NOMO-1 treated with DMSO at 0.1 percent for 48 hours (cell line): ENCODE results near the gene HOMEZ.
"Not testable (repeated sequence)": the region's sequence is repeated elsewhere in the genome, so short reads cannot be mapped to it uniquely, and the experiment has no call there.

ENCODE experiments used
- DNase-seq: peaks from one replicate; lab custom pipeline; 2025; ENCODE audit not compliant: unreplicated experiment; lab: John Stamatoyannopoulos, UW

Gene HOMEZ

DNA sequence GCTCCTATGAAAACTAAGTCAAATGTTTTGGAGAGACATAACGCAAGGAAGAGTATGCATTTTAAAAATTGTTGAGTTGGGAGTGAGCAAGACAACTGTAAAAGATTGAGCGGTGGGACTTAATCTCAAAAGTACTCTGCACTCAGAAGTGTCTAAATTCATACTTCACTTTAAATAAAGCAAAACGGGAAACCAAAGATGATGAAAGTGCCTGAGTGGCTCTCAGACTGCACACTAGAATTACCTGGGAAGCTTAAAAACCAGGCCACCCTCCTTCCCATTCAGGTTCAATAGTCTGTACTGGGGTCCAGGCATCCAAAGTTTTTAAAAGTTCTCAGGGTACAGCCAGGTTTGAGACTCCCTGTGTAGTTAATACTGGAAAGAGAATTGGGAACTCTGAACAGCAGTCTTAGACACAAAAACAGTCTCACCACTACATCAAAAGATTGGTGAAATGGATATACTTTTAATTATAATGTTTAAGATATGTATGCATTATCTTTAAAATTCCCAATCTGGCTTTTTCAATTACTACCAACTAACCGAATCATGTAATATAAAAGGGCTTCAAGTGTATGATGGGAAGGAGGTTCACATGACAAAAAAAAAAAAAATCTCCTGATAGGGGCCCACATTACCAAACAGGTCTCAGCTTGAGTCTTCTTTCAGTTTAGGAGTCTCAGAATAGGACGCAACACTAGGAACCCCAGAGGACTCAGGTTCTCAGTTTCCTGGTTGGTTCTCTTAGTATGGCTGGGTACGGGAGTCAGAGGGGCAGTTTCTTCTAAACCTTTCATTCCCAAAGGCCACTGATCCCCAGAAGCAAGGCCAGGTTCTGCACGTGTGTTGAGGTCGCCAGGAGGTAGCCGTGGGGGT, 1.0 kb downstream of the HOMEZ start:
- peak; percentile 28 for DNase-seq

DNA sequence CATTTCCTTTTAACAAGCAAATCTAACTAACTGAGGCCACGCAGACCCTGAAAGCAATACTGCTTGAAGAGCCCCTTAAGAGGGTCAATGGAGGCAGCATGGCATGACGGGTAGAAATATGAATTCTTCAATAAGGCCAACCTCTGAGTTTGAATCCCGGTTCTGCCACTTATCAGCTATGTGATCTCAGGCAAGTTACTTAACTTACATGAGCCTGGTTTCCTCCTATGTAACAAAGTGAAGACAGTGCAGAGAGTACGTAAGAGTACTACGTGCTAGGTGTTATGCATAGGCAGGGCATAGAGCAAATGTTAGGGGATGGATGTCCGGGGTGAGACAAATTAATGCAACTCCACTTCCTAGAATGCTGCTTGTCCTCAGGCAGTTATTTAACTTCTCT, 4.7 kb downstream of the HOMEZ start:
- DNase-seq: no peak

DNA sequence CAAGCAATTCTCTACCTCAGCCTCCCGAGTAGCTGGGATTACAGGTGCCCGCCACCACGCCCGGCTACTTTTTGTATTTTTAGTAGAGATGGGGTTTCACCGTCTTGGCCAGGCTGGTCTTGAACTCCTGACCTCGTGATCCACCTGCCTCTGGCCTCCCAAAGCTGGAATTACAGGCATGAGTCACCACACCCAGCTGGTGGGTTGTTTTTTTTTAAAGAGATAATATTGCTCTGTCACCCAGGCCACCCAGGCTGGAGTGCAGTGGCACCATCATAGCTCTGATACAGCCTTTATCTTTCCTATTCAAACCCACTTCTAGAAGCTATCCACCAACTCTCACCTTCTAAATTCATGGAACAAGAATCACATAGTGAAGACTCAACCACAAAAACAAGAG, 8.0 kb downstream of the HOMEZ start:
- not testable (repeated sequence) for DNase-seq

DNA sequence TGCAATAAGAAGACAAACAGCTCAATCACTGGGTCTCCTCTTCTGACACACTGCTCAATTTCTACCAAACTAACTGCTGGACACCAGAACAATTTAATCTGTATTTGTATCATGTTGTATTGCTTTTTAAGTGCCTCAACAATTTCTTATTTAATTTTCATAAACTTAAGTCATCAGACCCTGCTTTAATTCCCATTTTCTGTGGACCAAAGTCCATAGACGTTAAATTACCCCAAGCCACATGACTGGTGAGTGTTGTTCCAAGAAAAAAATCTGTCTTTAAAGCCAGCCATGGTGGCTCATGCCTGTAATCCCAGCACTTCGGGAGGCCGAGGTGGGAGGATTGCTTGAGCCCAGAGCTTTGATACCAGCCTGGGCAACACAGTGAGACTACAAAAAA, 8.7 kb downstream of the HOMEZ start:
- no peak for DNase-seq

DNA sequence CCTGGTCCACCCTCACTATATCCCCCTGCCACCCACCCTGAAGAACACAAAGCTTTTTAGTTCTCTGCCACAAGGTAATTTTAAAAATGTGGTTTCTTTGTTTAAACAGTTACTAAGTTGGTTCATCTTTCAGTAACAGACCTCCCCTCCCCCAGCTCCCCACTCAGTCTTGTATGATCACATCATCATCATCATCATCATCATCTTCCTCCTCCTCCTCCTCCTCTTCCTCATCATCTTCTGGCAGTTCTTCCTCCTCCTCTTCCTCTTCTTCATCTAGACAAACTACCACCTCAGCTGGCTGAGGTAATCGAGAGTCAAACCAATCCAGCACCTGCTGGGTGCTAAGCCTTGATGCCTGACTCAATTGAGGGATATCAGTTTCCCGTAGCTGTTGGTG, 10.5 kb downstream of the HOMEZ start:
- DNase-seq: no peak

DNA sequence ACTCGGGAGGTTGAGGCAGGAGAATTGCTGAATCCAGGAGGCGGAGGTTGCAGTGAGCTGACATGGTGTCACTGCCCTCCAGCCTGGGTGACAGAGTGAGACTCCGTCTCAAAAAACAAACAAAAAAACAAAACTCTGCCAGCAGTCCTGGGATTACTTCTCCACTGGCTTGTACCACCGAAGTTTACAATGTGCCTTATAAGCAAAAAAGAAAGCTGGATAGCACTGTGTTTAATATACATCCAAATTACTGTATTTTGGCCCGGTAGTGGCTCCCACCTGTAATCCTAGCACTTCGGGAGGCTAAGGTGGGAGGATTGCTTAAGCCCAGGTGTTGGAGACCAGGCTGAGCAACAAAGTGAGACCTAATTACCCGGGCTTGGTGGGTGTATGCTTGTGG, 16.7 kb downstream of the HOMEZ start:
- no peak for DNase-seq

DNA sequence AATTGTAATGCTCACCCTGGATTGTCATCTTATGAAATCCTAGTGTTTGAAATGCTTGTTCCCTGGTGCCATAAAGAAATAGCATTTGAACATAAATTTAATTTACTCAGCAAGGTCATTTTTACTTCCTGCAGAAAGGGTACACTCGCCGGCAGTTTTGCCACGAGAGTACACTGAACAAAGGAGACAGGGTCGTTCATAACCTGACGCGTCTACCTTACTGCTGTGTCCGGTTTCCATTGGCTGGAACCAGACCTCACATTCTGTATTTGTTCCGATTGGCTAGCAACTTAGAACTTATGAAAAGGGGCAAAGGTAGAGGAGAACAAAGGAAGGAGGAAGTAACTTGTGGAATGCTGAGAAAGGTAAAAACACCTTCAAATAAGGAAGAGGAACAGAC, 25.1 kb downstream of the HOMEZ start:
- not testable (repeated sequence) for DNase-seq

DNA sequence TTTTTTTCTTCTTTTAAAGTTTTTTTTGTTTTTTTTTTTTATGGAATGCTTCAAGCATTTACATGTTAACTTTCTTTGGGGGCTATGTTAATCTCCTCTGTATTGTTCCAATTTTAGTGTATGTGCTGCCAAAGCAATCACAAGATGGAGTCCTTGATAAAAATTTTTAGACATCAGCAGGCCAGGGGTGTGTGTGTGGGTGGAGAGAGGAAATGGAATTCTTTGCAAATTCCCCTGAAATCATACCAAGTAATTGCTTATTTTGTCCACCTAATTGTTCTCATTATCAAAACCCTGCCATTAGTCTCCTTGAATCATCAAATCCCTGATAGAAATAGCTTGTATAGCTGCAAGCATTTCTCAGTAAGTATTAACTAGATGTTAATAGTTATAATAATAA, 26.5 kb downstream of the HOMEZ start:
- no peak for DNase-seq

DNA sequence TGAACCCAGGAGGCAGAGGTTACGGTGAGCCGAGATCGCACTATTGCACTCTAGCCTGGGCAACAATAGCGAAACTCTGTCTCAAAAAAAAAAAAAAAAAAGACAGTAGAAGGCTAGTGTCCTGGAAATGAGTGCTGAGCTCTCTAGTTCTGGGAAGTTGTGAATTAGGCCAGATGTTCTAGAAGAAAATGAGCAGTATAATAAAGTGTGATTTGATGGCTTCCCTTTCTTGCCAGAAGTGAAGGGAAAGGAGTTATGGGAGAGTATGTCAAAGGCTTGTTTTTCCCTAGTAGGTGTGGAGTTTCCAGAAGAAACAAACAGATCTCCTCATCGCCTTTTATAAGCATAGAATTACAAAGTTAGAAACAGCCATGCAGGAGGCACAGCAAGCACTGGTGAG, 27.7 kb downstream of the HOMEZ start:
- no peak for DNase-seq

DNA sequence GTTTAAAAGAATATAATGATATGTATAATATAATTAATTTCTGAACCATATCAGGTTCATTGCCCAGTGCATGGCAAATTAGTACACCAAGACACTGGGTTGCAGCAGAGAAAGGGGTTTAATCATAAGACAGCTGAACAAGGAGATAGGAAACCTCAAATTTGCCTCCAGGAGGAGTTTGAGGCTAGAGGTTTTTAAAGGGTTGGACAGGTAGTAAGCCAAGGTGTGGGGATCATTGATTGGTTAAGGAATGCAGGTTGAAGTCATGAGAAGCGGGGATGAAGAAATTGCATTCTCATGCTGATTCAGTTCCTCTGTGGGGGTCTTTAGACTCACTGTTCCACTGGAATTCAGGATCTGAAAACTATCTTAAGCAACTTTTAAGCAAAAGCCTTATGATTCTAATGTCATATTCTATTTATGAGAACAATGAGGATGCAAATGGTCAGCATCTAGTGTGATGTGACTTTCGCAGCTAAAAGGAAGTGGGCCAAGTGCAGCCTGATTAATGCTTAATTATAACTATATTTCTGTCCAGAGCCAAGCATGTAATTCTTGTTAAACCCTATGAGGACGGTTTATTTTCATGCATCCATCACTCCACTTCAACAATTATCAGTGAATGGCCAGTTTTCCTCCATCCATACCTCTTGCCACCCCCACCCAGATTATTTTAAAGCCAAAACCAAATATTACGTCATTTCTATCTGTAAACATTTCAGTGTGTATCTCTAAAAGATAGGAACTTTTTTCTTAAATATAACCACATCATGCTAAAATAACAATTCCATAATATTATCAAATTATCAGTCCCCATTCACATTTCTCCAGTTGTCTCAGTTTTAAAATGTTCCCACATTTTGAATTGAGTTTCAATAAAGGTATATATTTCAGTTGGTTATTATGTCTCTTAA, 33.3 kb downstream of the HOMEZ start:
- DNase-seq: no peak

DNA sequence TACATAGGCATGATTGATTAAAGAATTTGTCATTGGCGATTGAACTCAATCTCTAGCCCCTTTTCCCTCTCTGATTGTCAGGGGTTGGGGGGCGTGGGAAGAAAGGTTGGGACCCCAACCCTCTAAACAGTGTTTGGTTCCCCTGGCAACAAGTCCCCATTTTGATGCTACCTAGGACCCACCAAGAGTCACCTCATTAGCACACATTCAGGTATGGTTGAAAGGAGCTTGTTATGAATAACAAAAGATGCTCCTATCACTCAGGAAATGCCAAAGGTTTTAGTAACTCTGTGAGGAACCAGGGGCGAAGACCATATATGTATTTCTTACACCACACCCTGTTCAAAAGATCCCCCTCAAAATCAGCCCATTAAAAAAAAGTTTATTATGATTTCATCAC, 33.9 kb downstream of the HOMEZ start:
- DNase-seq: no peak

DNA sequence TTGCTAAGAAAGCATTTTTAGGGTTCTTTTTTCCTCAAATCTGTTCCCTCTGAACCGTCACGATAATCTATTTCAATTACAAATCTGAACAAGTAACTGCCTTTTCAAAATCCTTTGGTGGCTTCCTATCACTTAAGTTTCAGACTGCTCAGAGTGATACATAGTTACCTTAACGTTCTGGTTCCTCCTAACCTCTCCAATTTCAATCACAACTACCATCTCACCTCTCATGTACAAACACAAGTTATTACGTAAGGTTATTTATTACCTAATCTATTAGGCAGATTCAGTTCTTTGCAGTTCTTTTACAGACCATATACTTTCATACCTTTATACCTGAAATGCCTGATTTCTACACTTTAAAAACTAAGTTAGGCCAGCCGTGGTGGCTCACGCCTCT, 36.1 kb downstream of the HOMEZ start:
- DNase-seq: no peak

DNA sequence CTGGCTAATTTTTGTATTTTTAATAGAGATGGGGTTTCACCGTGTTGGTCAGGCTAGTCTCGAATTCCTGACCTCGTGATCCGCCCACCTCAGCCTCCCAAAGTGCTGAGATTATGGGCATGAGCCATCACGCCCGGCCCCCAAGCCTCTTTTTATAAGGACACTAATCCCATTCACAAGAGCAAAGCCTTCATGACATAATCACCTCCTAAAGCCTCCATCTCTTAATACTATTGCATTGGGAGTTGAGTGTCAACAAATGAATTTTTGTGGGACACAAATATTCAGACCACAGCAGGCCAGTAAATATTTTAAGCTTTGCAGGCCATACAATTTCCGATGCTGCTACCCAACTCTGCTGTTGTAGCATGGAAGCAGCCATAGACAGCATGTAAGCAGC, 37.3 kb downstream of the HOMEZ start:
- DNase-seq: no peak

DNA sequence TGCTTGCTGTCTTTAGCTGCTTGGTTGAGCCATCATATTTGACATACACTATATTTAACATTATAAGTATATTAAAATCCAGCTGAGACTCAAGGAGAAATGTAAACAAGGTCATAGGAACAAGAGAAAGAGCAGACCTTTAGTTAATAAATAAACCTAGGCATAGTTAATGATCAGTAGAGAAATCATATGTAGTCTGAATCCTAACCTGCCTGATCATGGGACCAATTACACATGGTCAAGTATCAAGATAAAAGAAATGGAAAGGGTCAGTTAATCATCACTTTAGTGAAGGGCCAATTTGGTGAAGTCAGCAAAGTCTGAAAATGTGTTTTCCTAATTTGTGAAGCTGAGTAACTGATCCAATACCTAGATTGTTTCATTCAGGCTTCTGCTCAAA, 40.6 kb downstream of the HOMEZ start:
- no peak for DNase-seq

DNA sequence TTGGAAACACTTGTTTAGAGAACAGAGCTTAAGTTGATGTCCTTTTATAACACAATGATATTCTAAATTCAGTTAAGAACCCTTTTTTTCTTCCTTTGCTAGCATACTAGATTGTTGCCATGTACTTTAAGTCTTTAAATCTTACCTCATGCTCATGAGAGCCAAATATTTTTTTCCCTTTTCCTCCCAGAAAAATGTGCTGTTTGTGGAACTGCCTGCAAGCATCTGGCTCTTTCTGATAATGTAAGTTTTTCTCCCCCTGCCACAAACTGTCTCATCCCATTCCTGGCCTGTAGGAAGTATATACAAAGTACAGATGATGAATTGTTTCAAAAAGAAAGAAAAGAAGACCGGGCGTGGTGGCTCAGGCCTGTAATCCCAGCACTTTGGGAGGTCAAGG, 42.9 kb downstream of the HOMEZ start:
- no peak for DNase-seq

DNA sequence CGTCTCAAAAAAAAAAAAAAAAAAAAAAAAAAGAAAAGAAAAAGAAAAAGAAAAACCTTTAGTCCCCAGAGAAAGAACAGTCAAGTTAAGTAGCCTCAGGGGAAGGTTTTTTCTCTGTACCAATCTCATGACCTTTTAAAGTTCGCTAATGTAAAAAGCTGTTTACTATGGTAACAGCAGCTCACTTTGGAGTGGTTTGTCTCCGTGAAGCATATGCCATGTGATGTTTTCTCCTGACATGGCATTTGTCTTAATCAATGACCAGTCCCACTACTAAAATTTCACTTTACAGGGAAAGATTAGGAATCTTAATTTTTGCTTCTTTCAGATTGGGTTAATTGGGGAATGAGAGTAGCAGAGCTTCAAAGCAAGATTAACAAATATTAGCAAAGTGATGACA, 43.9 kb downstream of the HOMEZ start:
- no peak for DNase-seq

DNA sequence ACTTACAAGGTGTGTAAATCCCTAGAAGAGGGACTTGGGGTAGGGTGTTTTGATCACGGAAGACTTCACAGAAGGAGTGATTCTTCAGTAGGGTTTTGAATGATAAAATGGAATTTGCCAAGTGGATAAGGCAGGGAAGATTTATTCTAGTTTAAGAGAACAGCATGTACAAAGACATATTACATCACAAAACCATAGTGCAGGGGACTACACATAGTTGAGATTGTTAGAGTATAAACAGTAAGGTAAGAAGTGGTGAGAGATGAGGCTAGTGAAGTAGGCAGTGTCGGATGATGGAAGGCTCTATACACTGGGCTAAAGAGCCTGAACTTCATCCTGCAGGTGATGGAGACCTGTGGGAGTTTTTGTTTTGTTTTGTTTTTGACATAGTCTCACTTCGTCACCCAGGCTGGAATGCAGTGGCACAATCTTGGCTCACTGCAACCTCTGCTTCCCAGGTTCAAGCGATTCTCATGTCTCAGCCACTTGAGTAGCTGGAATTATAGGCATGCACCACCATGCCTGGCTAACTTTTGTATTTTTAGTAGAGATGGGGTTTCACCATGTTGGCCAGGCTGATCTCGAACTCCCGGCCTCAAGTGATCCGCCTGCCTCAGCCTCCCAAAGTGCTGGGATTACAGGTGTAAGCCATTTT, 44.7 kb downstream of the HOMEZ start:
- not testable (repeated sequence) for DNase-seq

DNA sequence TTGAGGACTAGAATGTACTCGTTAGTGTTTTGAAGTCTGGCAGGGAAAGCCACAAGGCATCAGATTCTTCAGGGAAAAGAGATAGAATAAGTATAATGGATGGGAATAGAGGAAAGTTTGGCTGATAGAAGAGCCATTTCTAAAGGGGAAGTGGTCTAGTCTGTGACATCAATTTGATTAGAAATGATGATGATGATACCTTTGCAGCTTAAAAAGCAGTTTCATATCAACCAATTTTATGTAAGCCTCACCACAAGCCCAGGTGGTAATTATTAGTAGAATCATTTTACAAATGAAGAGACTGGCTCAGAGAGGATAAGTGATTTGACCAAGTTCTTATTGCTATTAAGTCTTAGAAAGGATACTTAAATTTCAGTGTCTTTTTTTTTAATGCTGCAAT, 45.3 kb downstream of the HOMEZ start:
- DNase-seq: no peak

DNA sequence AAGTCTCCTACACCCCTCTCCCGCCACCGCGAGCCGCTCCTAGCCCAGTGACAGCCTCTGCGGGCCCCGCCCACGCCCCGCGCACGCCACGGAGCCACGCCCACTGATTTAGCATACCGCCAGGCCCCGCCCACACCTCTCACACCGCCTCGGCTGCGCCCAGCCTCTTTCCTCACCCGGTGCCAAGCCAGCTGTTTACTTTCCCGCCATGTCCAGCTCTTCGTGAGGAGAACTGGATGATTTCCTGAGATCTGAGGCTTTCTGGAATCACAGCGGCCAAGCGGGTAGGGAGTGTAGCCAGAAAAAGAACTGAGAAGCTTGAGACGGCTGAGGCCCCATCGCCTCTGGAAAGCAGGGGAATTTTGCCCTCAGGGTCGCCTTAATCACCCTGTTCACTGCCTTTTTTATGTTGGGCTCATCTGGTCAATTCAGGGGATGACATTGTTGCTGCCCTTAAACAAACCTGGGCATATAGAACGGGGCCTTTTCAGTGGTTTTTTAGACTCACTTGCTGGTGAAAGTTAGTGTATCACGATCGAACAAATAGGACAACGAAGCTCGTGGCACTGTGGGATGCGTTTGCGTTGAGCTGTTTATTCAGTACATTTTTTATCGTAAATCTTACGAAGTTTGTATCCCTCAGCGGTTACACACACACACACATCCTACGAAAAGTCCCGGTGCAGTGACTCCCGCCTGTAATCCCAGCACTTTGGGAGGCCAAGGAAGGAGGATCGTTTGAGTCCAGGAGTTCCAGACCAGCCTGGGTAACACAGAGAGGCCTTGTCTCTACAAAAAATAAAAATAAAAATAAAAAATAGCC, 47.9 kb downstream of the HOMEZ start, which contains the start of gene RNF212B:
RNF212B (plus strand) TSS at position 165 of the 823 bp plus-strand sequence. CDS start 2,410 bp downstream, outside the sequence.
- peak; percentile 82 for DNase-seq

DNA sequence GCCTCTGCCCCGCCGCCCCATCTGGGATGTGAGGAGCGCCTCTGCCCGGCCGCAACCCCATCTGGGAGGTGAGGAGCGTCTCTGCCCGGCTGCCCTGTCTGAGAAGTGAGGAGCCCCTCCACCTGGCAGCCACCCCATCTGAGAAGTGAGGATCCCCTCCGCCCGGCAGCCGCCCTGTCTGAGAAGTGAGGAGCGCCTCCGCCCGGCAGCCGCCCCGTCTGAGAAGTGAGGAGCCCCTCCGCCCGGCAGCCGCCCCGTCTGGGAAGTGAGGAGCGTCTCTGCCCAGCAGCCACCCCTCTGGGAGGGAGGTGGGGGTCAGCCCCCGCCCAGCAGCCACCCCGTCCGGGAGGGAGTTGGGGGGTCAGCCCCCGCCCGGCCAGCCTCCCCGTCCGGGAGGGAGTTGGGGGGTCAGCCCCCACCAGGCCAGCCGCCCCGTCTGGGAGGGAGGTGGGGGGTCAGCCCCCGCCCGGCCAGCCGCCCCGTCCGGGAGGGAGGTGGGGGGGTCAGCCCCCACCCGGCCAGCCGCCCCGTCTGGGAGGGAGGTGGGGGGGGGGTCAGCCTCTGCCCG, 53.6 kb downstream of the HOMEZ start:
- DNase-seq: not testable (repeated sequence)
